Testis (tissue), 2 donors: ENCODE measurements around the gene LTB4R.

ENCODE experiments used
- POLR2A ChIP-seq: fragments of 450-650 bp; IDR thresholded peaks from one replicate; pipeline ENCODE4 v1.6.1; 2017; ENCODE audit warnings: antibody characterized with exemption, mild to moderate bottlenecking, moderate library complexity
- TF ChIP-seq, protein P1 (sequence below), 3 experiments: fragments of 450-650 bp in 2 of 3; fragments of 200-600 bp in 1 of 3; sonication (generic) in 1 of 3; IDR thresholded peaks; one replicate each; pipeline ENCODE4 v1.5.1; 2016 to 2019; ENCODE audit warnings: antibody characterized with exemption in 3 of 3, mild to moderate bottlenecking in 2 of 3, moderate library complexity in 1 of 3

DNA sequence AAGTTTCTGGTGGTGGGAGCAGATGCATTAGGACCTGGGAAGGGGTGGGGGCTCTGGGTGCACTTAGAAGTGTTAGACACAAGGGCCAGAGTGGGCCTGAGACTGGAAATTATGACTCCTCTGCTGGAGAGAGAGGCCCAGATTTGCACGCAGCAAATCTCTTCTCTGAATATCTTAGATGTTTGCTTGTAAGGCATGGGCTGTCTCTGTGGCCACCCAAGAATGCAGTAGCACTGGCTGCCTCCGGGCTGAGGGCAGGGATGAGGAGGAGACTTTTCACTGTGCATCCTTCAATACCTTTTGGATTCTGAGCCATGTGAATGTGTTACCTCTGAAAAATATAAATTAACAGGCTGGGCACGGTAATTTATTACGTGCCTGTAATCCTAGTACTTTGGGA lies 26.0 kb upstream of the LTB4R start:
- TF ChIP-seq, protein P1, sequence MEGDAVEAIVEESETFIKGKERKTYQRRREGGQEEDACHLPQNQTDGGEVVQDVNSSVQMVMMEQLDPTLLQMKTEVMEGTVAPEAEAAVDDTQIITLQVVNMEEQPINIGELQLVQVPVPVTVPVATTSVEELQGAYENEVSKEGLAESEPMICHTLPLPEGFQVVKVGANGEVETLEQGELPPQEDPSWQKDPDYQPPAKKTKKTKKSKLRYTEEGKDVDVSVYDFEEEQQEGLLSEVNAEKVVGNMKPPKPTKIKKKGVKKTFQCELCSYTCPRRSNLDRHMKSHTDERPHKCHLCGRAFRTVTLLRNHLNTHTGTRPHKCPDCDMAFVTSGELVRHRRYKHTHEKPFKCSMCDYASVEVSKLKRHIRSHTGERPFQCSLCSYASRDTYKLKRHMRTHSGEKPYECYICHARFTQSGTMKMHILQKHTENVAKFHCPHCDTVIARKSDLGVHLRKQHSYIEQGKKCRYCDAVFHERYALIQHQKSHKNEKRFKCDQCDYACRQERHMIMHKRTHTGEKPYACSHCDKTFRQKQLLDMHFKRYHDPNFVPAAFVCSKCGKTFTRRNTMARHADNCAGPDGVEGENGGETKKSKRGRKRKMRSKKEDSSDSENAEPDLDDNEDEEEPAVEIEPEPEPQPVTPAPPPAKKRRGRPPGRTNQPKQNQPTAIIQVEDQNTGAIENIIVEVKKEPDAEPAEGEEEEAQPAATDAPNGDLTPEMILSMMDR (IDR thresholded peaks at IDR 0.05): no peak
- no peak for TF ChIP-seq POLR2A
